ENCODE results near the gene ZNF780A.

GRCh38 chr19:40089462-40089861 is 1.3 kb downstream of the ZNF780A start:
- TF ChIP-seq CTCF (conservative IDR thresholded peaks at IDR 0.05; ENCODE audit: low read depth in 2 of 2) (no peak), EZH2 (IDR thresholded peaks at IDR 0.05; ENCODE audit: low read depth, unreplicated experiment) (no peak), POLR2AphosphoS5 (IDR thresholded peaks at IDR 0.05; ENCODE audit: low read depth) (no peak), REST (IDR thresholded peaks at IDR 0.05; ENCODE audit: unreplicated experiment) (no peak), EZH2phosphoT487 (IDR thresholded peaks at IDR 0.05; ENCODE audit: unreplicated experiment) (no peak), CREB1 (CRISPR knock-in tag; IDR thresholded peaks at IDR 0.05; ENCODE audit: low read depth) (no peak), ETS1 (IDR thresholded peaks at IDR 0.05) (no peak), JUNB (IDR thresholded peaks at IDR 0.05; ENCODE audit: unreplicated experiment) (no peak), ZNF331 (CRISPR knock-in tag; IDR thresholded peaks at IDR 0.05; ENCODE audit: low read depth) (no peak), NANOG (IDR thresholded peaks at IDR 0.05; ENCODE audit: borderline replicate concordance) (no peak), ZNF462 (CRISPR knock-in tag; IDR thresholded peaks at IDR 0.05) (no peak)
